Mesothelial cell of epicardium (in vitro differentiated cells): ENCODE data around the gene KDM4D. TPM values are rescaled to one million over a fixed set of nuclear protein-coding genes. Genes with fewer than 3 reads are reported as not detected.
"Not testable (repeated sequence)": the region's sequence is repeated elsewhere in the genome, so short reads cannot be mapped to it uniquely, and the experiment has no call there.

Source experiments
- DNase-seq, 2 experiments: peaks; one replicate each; pipeline ENCODE4 v3.0.0; 2021; ENCODE audit warnings: low spot score in 2 of 2; ENCODE audit not compliant: unreplicated experiment in 2 of 2
- H3K27ac Mint-ChIP-seq: 2 replicates; pipeline ENCODE4 v1.8.0; 2021; ENCODE audit warnings: mixed read lengths
- H3K27me3 Mint-ChIP-seq: 2 replicates; pipeline ENCODE4 v1.8.0; 2021; ENCODE audit warnings: low read depth, mixed read lengths
- H3K36me3 Mint-ChIP-seq: 2 replicates; pipeline ENCODE4 v1.8.0; 2021; ENCODE audit warnings: mixed read lengths
- H3K4me1 Mint-ChIP-seq: 2 replicates; pipeline ENCODE4 v1.8.0; 2021; ENCODE audit warnings: mixed read lengths
- H3K4me3 Mint-ChIP-seq: 2 replicates; pipeline ENCODE4 v1.8.0; 2021; ENCODE audit warnings: mild to moderate bottlenecking, moderate library complexity, mixed read lengths
- H3K9me3 Mint-ChIP-seq: 2 replicates; pipeline ENCODE4 v1.8.0; 2021; ENCODE audit warnings: mixed read lengths
- total RNA-seq: library from RNA; stranded (reverse); gene quantifications from 3 replicates; pipeline ENCODE4 v1.2.1, GENCODE V29; 2021
- TF ChIP-seq, protein P1 (sequence below): fragments of 200-600 bp; sonication (generic); IDR thresholded peaks from one replicate; pipeline ENCODE4 v1.5.0; 2021; ENCODE audit warnings: antibody characterized with exemption; ENCODE audit not compliant: unreplicated experiment

The KDM4D gene
- total RNA-seq, 1 donor from 2014 or later: 2.0 TPM

DNA sequence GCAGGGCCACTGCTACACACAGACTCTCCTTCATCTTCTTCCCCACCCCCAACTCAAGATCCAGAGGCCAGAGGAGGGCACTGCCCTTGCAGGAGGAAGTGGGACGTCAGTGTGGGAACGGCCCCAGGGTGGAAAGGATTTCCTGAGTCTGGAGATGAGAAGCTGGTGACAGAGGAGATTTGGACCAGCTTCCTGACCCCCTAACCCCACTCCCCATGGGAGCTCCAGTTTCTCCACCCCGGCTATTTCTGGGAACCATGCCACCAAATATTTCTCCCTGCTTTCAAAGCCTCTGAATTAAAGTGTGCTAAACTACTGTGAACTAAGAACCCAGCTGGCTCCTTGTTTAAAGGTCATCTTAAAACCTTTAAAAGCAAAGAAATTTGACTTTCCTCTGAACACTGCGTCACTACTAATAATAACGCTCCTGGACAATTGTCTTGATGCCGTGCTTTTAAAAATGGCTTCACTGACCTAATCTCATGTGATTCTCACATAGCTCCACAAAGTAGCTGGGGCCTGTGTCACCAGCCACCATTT is 46.7 kb upstream of the KDM4D start:
- no peak for DNase-seq
- Mint-ChIP-seq H3K4me1 (peaks cover 32% of the 10 kb centered on the region), H3K27me3 (no peaks in the 10 kb centered on the region), H3K9me3 (no peaks in the 10 kb centered on the region), H3K36me3 (no peaks in the 10 kb centered on the region), H3K4me3 (no peak overlapping the region), H3K27ac (peak overlapping the region; percentile 84)
- TF ChIP-seq, protein P1, sequence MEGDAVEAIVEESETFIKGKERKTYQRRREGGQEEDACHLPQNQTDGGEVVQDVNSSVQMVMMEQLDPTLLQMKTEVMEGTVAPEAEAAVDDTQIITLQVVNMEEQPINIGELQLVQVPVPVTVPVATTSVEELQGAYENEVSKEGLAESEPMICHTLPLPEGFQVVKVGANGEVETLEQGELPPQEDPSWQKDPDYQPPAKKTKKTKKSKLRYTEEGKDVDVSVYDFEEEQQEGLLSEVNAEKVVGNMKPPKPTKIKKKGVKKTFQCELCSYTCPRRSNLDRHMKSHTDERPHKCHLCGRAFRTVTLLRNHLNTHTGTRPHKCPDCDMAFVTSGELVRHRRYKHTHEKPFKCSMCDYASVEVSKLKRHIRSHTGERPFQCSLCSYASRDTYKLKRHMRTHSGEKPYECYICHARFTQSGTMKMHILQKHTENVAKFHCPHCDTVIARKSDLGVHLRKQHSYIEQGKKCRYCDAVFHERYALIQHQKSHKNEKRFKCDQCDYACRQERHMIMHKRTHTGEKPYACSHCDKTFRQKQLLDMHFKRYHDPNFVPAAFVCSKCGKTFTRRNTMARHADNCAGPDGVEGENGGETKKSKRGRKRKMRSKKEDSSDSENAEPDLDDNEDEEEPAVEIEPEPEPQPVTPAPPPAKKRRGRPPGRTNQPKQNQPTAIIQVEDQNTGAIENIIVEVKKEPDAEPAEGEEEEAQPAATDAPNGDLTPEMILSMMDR: no peak

DNA sequence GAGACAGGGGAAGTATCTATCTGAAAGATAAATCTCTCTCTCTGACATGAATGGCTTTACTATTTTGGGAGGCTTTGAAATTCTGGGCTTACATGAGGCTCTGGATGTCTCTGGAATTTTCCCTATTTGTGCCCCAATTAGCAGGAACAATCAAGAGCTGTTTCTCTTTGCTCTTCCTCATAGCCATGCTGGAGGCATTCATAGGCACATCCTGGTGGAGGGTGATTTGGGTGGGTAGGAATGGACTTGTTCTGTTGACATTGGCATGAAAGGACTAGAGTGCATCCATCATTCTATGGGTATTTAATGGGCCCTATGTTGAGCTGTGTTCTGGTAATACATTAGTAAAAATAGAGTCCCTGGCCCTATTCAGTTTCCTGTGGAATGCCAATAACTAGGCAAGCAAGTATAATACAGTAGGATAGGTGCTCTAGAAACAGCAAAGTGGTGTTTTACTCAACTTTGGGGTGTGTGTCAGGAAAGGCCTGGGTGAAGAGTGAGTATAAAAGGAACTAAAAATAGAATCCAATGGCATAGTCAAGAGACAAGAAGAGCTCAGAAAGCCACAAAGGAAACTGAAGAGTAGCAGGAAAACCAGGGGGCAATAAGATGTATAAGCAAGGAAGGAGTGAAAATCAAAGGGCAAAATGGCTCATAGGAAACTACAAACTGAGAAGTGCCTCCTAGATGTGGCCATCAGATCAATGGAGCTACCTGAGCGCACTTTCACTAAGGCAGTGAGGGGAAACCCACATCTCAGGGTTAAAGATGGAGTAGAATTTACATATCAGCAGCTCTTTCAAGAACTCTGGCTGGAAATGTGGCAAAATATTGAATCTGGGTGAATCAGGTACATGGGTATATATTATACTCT is 45.2 kb upstream of the KDM4D start:
- Mint-ChIP-seq H3K36me3 (no peaks in the 10 kb centered on the region), H3K9me3 (no peaks in the 10 kb centered on the region), H3K4me3 (no peak overlapping the region), H3K27ac (peak overlapping the region; percentile 32), H3K4me1 (peaks cover 32% of the 10 kb centered on the region), H3K27me3 (no peaks in the 10 kb centered on the region)
- no peak for DNase-seq
- TF ChIP-seq, protein P1: no peak

DNA sequence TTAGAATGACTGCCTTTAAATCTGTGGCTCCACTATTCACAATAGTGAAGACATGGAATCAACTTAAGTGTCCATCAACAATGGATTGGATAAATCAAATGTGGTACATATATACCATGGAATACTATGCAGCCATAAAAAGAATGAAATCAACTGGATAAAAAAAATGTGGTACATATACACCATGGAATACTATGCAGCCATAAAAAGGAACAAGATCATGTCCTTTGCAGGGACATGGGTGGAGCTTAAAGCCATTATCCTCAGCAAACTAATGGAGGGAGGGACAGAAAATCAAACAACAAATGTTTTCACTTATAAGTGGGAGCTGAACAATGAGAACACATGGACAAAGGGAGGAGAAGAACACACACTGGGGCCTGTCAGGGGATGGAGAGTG is 41.4 kb upstream of the KDM4D start:
- H3K27ac Mint-ChIP-seq, DNase-seq, H3K36me3 Mint-ChIP-seq, H3K27me3 Mint-ChIP-seq, H3K9me3 Mint-ChIP-seq, H3K4me3 Mint-ChIP-seq: not testable (repeated sequence)
- peaks cover 33% of the 10 kb centered on the region for H3K4me1 Mint-ChIP-seq

DNA sequence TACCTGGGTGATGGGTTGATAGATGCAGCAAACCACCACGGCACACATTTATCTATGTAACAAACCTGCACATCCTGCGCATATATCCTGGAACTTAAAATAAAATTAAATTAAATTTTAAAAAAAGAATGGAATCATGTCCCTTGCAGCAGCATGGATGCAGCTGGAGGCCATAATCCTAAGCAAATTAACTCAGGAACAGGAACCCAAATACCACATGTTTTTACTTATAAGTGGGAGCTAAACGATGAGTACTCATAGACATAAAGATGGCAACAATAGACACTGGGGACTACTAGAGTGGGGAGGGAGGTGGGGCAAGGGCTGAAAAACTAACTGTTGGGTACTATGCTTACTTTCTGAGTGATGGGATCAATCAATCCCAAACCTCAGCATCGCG is 41.0 kb upstream of the KDM4D start:
- TF ChIP-seq, protein P1: no peak
- H3K27me3 Mint-ChIP-seq: no peaks in the 10 kb centered on the region
- no peak overlapping the region for H3K27ac Mint-ChIP-seq
- H3K9me3 Mint-ChIP-seq: no peaks in the 10 kb centered on the region
- H3K4me3 Mint-ChIP-seq: no peak overlapping the region
- H3K36me3 Mint-ChIP-seq: no peaks in the 10 kb centered on the region
- H3K4me1 Mint-ChIP-seq: peaks cover 29% of the 10 kb centered on the region
- DNase-seq: no peak

DNA sequence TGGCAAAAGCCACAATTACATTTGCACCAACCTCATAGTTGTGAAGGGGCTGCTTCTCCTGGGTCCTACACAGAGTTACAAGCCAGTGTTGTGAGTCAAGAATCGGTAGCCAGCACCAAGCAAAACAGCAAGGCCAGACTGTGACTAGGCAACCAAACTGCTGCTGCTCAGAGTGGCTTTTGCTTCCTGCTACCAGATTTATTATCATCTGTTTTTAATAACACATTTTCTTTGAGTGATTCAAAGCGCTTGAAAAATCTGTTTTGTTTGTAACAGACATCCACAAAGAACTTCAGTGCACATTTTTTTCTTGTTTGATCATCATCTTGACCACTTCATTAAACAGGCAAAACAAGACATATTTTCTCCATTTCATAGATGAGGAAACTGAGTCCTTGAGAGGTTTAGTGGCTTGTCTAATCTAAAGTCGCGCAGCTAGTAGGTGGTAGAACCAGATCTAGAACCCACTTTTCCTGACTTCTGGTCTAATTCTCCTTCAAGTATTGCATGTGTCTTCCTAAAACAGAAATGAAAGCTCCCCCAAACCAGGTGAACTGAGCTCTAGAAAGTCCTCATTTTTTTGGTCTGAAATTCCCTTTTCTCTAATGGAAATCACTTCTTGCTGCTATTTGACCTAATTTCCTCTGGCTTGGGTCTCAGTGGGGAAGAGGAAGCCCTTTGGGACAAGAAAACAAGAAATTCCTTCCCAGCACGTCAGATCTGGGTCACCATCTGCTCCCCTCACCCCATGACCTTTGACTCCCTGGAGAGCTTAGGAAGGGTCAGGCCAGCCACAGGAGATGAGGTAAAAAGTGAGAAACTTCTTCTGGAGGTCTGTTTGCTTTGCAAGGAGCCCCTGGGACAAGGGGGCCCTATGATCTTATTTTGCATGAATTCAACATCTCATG is 40.0 kb upstream of the KDM4D start:
- Mint-ChIP-seq H3K9me3 (no peaks in the 10 kb centered on the region), H3K4me1 (peaks cover 28% of the 10 kb centered on the region), H3K27ac (peak overlapping the region; percentile 58), H3K36me3 (no peaks in the 10 kb centered on the region), H3K4me3 (no peak overlapping the region), H3K27me3 (no peaks in the 10 kb centered on the region)
- TF ChIP-seq, protein P1: no peak
- no peak for DNase-seq

DNA sequence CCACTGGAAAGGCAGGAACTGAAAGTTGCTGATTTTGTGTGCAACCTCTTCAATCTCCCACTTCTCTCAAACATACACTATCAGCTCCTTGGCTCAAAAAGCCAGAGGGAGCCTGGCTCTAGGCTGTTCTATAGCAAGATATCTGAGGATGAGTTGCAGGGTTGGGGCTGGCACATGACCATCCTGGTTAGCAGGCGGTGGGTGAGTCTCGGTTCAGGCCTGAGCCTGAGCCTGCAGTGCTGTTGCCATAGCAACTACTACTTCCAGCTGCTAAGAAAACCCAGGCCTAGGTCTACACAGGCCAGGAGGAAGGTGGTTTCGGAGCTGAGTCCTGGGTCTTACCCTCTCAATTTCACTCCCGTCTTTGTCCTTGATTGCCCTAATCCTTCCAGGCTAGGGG is 39.1 kb upstream of the KDM4D start:
- DNase-seq: no peak
- TF ChIP-seq, protein P1: no peak
- no peaks in the 10 kb centered on the region for H3K36me3 Mint-ChIP-seq
- H3K9me3 Mint-ChIP-seq: no peaks in the 10 kb centered on the region
- H3K4me1 Mint-ChIP-seq: peaks cover 34% of the 10 kb centered on the region
- peak overlapping the region; percentile 58 for H3K27ac Mint-ChIP-seq
- H3K4me3 Mint-ChIP-seq: no peak overlapping the region
- H3K27me3 Mint-ChIP-seq: no peaks in the 10 kb centered on the region
